ENCODE data around the gene TMEM69.

GRCh38 chr1:45739137-45739536 lies 51.2 kb downstream of the TMEM69 start:
- TF ChIP-seq LEF1 (IDR thresholded peaks at IDR 0.05; ENCODE audit: borderline replicate concordance) (no peak), SP1 (IDR thresholded peaks at IDR 0.05) (no peak), FOXM1 (IDR thresholded peaks at IDR 0.05; ENCODE audit: borderline replicate concordance) (no peak), L3MBTL2 (conservative IDR thresholded peaks at IDR 0.05) (no peak), BHLHE40 (IDR thresholded peaks at IDR 0.05; ENCODE audit: borderline replicate concordance) (no peak), SUZ12 (IDR thresholded peaks at IDR 0.05) (no peak), TARDBP (IDR thresholded peaks at IDR 0.05) (no peak), ARNT (IDR thresholded peaks at IDR 0.05) (no peak), FOXK2 (IDR thresholded peaks at IDR 0.05) (no peak)
